Measurements from ENCODE around the gene SLC24A1.

DNA sequence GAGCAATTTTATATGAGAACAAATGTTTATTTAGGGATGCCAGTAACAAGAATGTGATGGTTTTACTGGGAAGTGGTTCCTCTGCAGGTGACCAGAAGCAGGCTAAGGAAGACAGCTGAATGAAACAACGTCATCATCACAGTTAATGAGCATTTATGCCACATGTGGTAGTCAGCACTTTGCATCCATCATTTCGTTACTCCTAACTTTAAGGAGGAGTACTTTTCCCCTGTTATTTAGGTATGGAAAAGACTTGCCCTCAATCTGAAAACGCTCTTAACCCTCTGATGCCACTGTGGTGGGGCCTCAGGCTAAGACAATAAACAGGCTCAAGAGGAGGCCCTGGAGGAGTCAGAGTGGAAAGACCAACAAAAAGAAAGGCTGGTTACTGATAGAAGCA, 42.0 kb upstream of the SLC24A1 start:
- TF ChIP-seq, protein P1, sequence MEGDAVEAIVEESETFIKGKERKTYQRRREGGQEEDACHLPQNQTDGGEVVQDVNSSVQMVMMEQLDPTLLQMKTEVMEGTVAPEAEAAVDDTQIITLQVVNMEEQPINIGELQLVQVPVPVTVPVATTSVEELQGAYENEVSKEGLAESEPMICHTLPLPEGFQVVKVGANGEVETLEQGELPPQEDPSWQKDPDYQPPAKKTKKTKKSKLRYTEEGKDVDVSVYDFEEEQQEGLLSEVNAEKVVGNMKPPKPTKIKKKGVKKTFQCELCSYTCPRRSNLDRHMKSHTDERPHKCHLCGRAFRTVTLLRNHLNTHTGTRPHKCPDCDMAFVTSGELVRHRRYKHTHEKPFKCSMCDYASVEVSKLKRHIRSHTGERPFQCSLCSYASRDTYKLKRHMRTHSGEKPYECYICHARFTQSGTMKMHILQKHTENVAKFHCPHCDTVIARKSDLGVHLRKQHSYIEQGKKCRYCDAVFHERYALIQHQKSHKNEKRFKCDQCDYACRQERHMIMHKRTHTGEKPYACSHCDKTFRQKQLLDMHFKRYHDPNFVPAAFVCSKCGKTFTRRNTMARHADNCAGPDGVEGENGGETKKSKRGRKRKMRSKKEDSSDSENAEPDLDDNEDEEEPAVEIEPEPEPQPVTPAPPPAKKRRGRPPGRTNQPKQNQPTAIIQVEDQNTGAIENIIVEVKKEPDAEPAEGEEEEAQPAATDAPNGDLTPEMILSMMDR (conservative IDR thresholded peaks at IDR 0.05; ENCODE audit: low read depth, low read length) = no peak
- TF ChIP-seq EZH2 (IDR thresholded peaks at IDR 0.05; ENCODE audit: borderline replicate concordance, low read depth, low read length, poor library complexity, severe bottlenecking) = no peak

Measured in A673 (cell line).